ENCODE data around the gene CLDN9.

Gene CLDN9

GRCh38 chr16:2999929-3000328, 12.8 kb upstream of the CLDN9 start:
- no peak for DNase-seq

GRCh38 chr16:3000540-3000939, 12.2 kb upstream of the CLDN9 start:
- DNase-seq = no peak

- no peak for DNase-seq
Measured at GRCh38 chr16:3001316-3001715, 11.4 kb upstream of the CLDN9 start.

- DNase-seq = peak; percentile 97
Measured at GRCh38 chr16:3003582-3004270, 9.0 kb upstream of the CLDN9 start.

- DNase-seq = no peak
Measured at GRCh38 chr16:3004319-3004718, 8.4 kb upstream of the CLDN9 start.

- DNase-seq = no peak
Measured at GRCh38 chr16:3004781-3005284, 7.9 kb upstream of the CLDN9 start.

GRCh38 chr16:3007059-3007956, 5.4 kb upstream of the CLDN9 start:
- no peak for DNase-seq

GRCh38 chr16:3007957-3008689, 4.6 kb upstream of the CLDN9 start:
- no peak for DNase-seq

- no peak for DNase-seq
Measured at GRCh38 chr16:3008690-3009037, 4.1 kb upstream of the CLDN9 start.

- DNase-seq = no peak
Measured at GRCh38 chr16:3009568-3010390, 2.9 kb upstream of the CLDN9 start.

GRCh38 chr16:3010510-3010909, 2.2 kb upstream of the CLDN9 start:
- DNase-seq = no peak

- DNase-seq = no peak
Measured at GRCh38 chr16:3012246-3012645, 477 bp upstream of the CLDN9 start.

GRCh38 chr16:3013491-3013951, 798 bp downstream of the CLDN9 start:
- no peak for DNase-seq

GRCh38 chr16:3013998-3014690, 1.4 kb downstream of the CLDN9 start:
- DNase-seq = no peak

- no peak for DNase-seq
Measured at GRCh38 chr16:3014971-3015370, 2.2 kb downstream of the CLDN9 start.

- DNase-seq = no peak
Measured at GRCh38 chr16:3015865-3016521, 3.3 kb downstream of the CLDN9 start.

GRCh38 chr16:3017344-3017743, 4.6 kb downstream of the CLDN9 start:
- DNase-seq = no peak

- no peak for DNase-seq
Measured at GRCh38 chr16:3017794-3018506, 5.2 kb downstream of the CLDN9 start, which contains the start of gene CLDN6. Gene CLDN6 (minus strand): TSS chr16:3018183. CDS start chr16:3016021, 2,162 bp downstream.

- no peak for DNase-seq
Measured at GRCh38 chr16:3019594-3020246, 7.0 kb downstream of the CLDN9 start.

GRCh38 chr16:3020247-3020603, 7.5 kb downstream of the CLDN9 start, which contains the start of gene TNFRSF12A:
Gene TNFRSF12A (plus strand): TSS chr16:3020368. CDS start chr16:3020398, 30 bp downstream.
- DNase-seq = peak; percentile 87

All from right hindlimb (tissue), 1 donor.